Adrenal gland (tissue), 12 donors: ENCODE results near the gene DNAJC12. TPM values are rescaled to one million over a fixed set of nuclear protein-coding genes. Genes with fewer than 3 reads are reported as not detected.
"Not testable (repeated sequence)": the region's sequence is repeated elsewhere in the genome, so short reads cannot be mapped to it uniquely, and the experiment has no call there.

Experiments used
- DNase-seq, 7 donors: peaks; one replicate each; pipeline ENCODE4 v3.0.0-alpha.2; 2019 to 2020
- H3K27ac ChIP-seq, 5 donors: fragments of 200-600 bp; sonication (generic) in 4 of 5; 1 replicate in 3 of 5; 2 replicates in 2 of 5; pipeline versions ENCODE4 v1.5.1 to v1.8.0; 2016 to 2020; ENCODE audit warnings: mild to moderate bottlenecking in 1 of 5
- H3K27me3 ChIP-seq: fragments of 200-600 bp; 2 replicates; pipeline ENCODE4 v1.8.0; 2021
- H3K36me3 ChIP-seq, 2 donors: fragments of 200-600 bp; replicated peaks in 1 of 2; 1 replicate in 1 of 2; 2 replicates in 1 of 2; pipeline versions ENCODE4 v1.5.1 to v1.8.0; 2018 to 2022
- H3K4me1 ChIP-seq, 2 donors: fragments of 200-600 bp; replicated peaks in 1 of 2; 1 replicate in 1 of 2; 2 replicates in 1 of 2; pipeline versions ENCODE4 v1.5.1 to v1.8.0; 2018 to 2021
- H3K4me3 ChIP-seq, 4 donors: fragments of 200-600 bp; sonication (generic) in 3 of 4; one replicate each; pipeline ENCODE4 v1.5.1; 2016 to 2018
- H3K9me3 ChIP-seq, 3 donors: fragments of 200-600 bp; sonication (generic) in 1 of 3; replicated peaks in 1 of 3; 1 replicate in 2 of 3; 2 replicates in 1 of 3; pipeline versions ENCODE4 v1.5.1 to v1.8.0; 2016 to 2021
- CTCF ChIP-seq, 6 experiments: fragments of 450-650 bp in 4 of 6; fragments of 200-600 bp in 2 of 6; sonication (generic) in 1 of 6; IDR thresholded peaks; 1 replicate in 5 of 6; 2 replicates in 1 of 6; pipeline versions ENCODE4 v1.5.1 to v1.8.0; 2016 to 2021; ENCODE audit warnings: antibody characterized with exemption in 6 of 6, mild to moderate bottlenecking in 2 of 6, moderate library complexity in 1 of 6
- POLR2A ChIP-seq, 2 donors: fragments of 450-650 bp; IDR thresholded peaks; one replicate each; pipeline ENCODE4 v1.6.1; 2017; ENCODE audit warnings: antibody characterized with exemption in 2 of 2, mild to moderate bottlenecking in 2 of 2, moderate library complexity in 1 of 2
- WGBS, 4 donors: extraction: QIAGEN DNeasy Blood & Tissue Kit in 2 of 4; methylation state at CpG; one replicate each; pipeline versions ENCODE4 v1.1.5 to v1.1.7; 2013 to 2017; 5-methylcytosine and 5-hydroxymethylcytosine counted together
- intact Hi-C, 2 donors: fragments of 100-400 bp; cut with DNase I; formaldehyde crosslinking; loops; one replicate each; pipeline versions ENCODE4 v1.14.1 to v1.15.0; 2022 to 2023
- polyA plus RNA-seq, 3 donors: library from polyadenylated mRNA; stranded (reverse); fragments of 200-250 nt in 2 of 3; fragments of 350-450 nt in 1 of 3; fragmentation: Illumina TruSeq in 1 of 3; extraction: RNeasy Lipid Tissue Mini Kit (QIAGEN cat#74804) in 1 of 3; gene quantifications; one replicate each; pipeline ENCODE4 v1.2.3, GENCODE V29; 2013 to 2014
- total RNA-seq, 9 donors: library from RNA; depleted of rRNA in 4 of 9; stranded (reverse); fragments of >200 nt in 4 of 9; fragments of 120-200 nt in 1 of 9; fragmentation: NEBNext Ultra II Directional in 1 of 9; extraction: Animal tissue kit (Norgen Biotek cat#: 25700) in 1 of 9; gene quantifications; one replicate each; pipeline versions ENCODE4 v1.1.0 to v1.2.4, GENCODE V29; 2013 to 2023
- donor health status: healthy with polysubstance abuse.
- donor health status: Bipolar disorder and iron deficiency.
- donor health status: DM: yes; HTN: yes; CAD: no.
- donor health status: DM: no; HTN: no; CAD: no.
- donor health status: DM: no; HTN: no; CAD: no.
- donor health status: DM: yes; HTN: yes; CAD: no.

Gene DNAJC12
- total and polyA plus RNA-seq, 12 donors = 21.0 to 228 (median 56.2) TPM

GRCh38 chr10:67782530-67782929 lies 55.5 kb downstream of the DNAJC12 start:
- intact Hi-C loops = loop anchor here in 1 of 2 donors (5.0 kb wide), 1 partner anchor 85 kb away; the partner anchor contains the start of gene CTNNA3
- Histone ChIP-seq H3K36me3 (no peaks in the 10 kb centered on the region), H3K4me1 (no peaks in the 10 kb centered on the region), H3K27ac (no peak overlapping the region), H3K9me3 (no peaks in the 10 kb centered on the region), H3K4me3 (no peak overlapping the region), H3K27me3 (no peaks in the 10 kb centered on the region)
- DNase-seq = no peak
- 32 to 39% (median 34%) methylated on average over 2 of the region's 2 CpGs for WGBS, 4 donors
- TF ChIP-seq CTCF (IDR thresholded peaks at IDR 0.05) = no peak
- TF ChIP-seq POLR2A (IDR thresholded peaks at IDR 0.05) = no peak

- TF ChIP-seq POLR2A (IDR thresholded peaks at IDR 0.05) = no peak
- TF ChIP-seq CTCF (IDR thresholded peaks at IDR 0.05) = no peak
- Histone ChIP-seq H3K27me3 (no peaks in the 10 kb centered on the region), H3K9me3 (no peaks in the 10 kb centered on the region), H3K27ac (no peak overlapping the region), H3K4me1 (no peaks in the 10 kb centered on the region), H3K36me3 (no peaks in the 10 kb centered on the region), H3K4me3 (no peak overlapping the region)
- intact Hi-C loops = loop anchor here in 1 of 2 donors (5.0 kb wide), 1 partner anchor 84 kb away; the partner anchor contains the start of gene CTNNA3
- DNase-seq = no peak
- 46 to 61% (median 50%) methylated on average over 4 of the region's 4 CpGs for WGBS, 4 donors
Measured at GRCh38 chr10:67780759-67781538, 57.0 kb downstream of the DNAJC12 start.

GRCh38 chr10:67780204-67780621 lies 57.8 kb downstream of the DNAJC12 start:
- H3K27ac ChIP-seq, H3K4me1 ChIP-seq, H3K36me3 ChIP-seq, H3K9me3 ChIP-seq, H3K27me3 ChIP-seq, DNase-seq, H3K4me3 ChIP-seq: not testable (repeated sequence)
- intact Hi-C loops = loop anchor here in 1 of 2 donors (5.0 kb wide), 1 partner anchor 83 kb away; the partner anchor contains the start of gene CTNNA3
- 44 to 49% (median 47%) methylated on average over 5 of the region's 5 CpGs for WGBS, 4 donors

- no peak overlapping the region for H3K27ac ChIP-seq
Measured at GRCh38 chr10:67779465-67780203, 58.4 kb downstream of the DNAJC12 start.

More at GRCh38 chr10:67779465-67780203, 58.4 kb downstream of the DNAJC12 start:
- Histone ChIP-seq H3K4me3 (no peak overlapping the region), H3K36me3 (no peaks in the 10 kb centered on the region), H3K4me1 (no peaks in the 10 kb centered on the region), H3K9me3 (no peaks in the 10 kb centered on the region), H3K27me3 (no peaks in the 10 kb centered on the region)
- intact Hi-C loops = loop anchor here in 1 of 2 donors (5.0 kb wide), 2 partner anchors 82 to 112 kb away; partner anchors contain the start of gene CTNNA3
- 0 to 4% (median 1%) methylated on average over 4 of the region's 4 CpGs for WGBS, 4 donors
- TF ChIP-seq CTCF (IDR thresholded peaks at IDR 0.05) = peak; percentile 77 to 94 (median 86)
- TF ChIP-seq POLR2A (IDR thresholded peaks at IDR 0.05) = no peak
- DNase-seq = peak; percentile 68 to 89 (median 77)
